GM12865 (cell line): ENCODE results near the gene PLA2G6.

Experiments used
- DNase-seq: peaks from one replicate; pipeline ENCODE4 v3.0.0; 2010; ENCODE audit warnings: low read depth
- H3K4me3 ChIP-seq: 2 replicates; pipeline ENCODE4 v1.5.1; 2011; ENCODE audit warnings: mild to moderate bottlenecking, low read depth, low read length, control low read depth
- CTCF ChIP-seq: IDR thresholded peaks from 2 replicates; pipeline ENCODE4 v1.5.1; 2011; ENCODE audit warnings: low read length, control low read depth, low read depth, inconsistent platforms; ENCODE audit not compliant: insufficient read depth; ENCODE audit errors: missing control alignments

The PLA2G6 gene

GRCh38 chr22:38199826-38200559, 18.4 kb upstream of the PLA2G6 start:
- TF ChIP-seq CTCF, result no peak
- no peak for DNase-seq
- no peak overlapping the region for H3K4me3 ChIP-seq

GRCh38 chr22:38196791-38197419, 15.3 kb upstream of the PLA2G6 start:
- no peak for TF ChIP-seq CTCF
- DNase-seq, result no peak
- H3K4me3 ChIP-seq, result no peak overlapping the region

- H3K4me3 ChIP-seq, result no peak overlapping the region
- no peak for DNase-seq
- no peak for TF ChIP-seq CTCF
These were observed 11.9 kb upstream of the PLA2G6 start for GRCh38 chr22:38193580-38193979.

GRCh38 chr22:38192475-38192863, 10.8 kb upstream of the PLA2G6 start:
- H3K4me3 ChIP-seq, result no peak overlapping the region
- TF ChIP-seq CTCF, result no peak
- DNase-seq, result no peak

- DNase-seq, result no peak
- no peak overlapping the region for H3K4me3 ChIP-seq
- TF ChIP-seq CTCF, result no peak
These were observed 10.3 kb upstream of the PLA2G6 start for GRCh38 chr22:38191731-38192474.

GRCh38 chr22:38191055-38191454, 9.4 kb upstream of the PLA2G6 start:
- H3K4me3 ChIP-seq, result no peak overlapping the region
- no peak for DNase-seq
- no peak for TF ChIP-seq CTCF
